ENCODE results near the gene TYRO3.
A peak's percentile ranks its signal among the peaks of the same experiment; 100 is the strongest.
"Not testable (repeated sequence)": the region's sequence is repeated elsewhere in the genome, so short reads cannot be mapped to it uniquely, and the experiment has no call there.

The TYRO3 gene

DNA sequence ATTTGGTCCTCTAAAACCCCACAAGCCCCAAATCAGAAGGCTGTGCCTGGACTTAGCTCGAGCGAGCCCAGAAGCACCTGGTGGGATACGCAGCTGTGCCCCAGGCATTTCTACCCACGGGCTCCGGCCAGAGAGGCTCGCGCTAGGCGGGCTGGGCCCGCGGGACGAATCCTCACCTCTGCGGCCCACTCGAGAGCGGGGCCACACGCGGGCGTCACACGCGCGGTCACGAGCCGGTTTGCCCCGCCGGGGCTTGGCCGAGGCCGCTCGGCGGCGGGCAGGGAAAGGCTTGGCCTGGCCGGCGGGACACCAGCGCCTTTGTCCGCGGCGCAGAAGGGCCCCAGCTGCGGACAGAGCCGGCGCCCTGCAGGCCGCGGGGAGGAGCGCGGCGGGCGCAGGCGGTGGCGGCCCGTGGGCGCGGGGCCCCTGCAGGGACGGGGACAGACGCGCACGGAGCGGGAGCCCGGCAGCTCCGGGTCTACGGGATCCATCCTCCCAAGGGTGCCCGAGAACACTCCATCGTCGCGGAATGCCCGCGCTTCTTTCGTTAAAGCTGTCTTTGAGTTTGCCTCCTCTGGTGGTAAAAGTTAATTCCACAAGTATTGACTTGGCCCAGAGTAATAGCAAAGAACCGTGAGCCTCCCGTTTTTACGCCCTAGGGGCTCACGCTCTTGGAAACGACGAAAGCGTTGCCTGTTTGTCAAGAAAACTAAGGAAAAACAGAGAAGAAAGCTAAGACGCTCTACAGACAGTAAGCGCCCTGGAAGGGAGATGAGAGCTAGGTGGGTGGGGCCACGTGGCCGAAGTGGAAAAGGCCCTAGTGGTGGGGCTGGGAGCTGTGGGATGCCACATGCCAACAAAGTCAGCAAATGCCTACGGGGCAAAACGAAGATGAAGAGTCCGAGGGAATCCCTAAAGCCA is 26.4 kb downstream of the TYRO3 start:
- DNase-seq (ENCODE audit: low read depth), result no peak
- in situ Hi-C loops (cut with HindIII; ENCODE audit: low sequenced_read_pairs), result no loop called here
- TF ChIP-seq, protein P1, sequence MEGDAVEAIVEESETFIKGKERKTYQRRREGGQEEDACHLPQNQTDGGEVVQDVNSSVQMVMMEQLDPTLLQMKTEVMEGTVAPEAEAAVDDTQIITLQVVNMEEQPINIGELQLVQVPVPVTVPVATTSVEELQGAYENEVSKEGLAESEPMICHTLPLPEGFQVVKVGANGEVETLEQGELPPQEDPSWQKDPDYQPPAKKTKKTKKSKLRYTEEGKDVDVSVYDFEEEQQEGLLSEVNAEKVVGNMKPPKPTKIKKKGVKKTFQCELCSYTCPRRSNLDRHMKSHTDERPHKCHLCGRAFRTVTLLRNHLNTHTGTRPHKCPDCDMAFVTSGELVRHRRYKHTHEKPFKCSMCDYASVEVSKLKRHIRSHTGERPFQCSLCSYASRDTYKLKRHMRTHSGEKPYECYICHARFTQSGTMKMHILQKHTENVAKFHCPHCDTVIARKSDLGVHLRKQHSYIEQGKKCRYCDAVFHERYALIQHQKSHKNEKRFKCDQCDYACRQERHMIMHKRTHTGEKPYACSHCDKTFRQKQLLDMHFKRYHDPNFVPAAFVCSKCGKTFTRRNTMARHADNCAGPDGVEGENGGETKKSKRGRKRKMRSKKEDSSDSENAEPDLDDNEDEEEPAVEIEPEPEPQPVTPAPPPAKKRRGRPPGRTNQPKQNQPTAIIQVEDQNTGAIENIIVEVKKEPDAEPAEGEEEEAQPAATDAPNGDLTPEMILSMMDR (IDR thresholded peaks at IDR 0.05; ENCODE audit: low read depth, low read length, missing control alignments), result peak; percentile 53
- H3K4me3 ChIP-seq (ENCODE audit: low read depth, low read length), result peak overlapping the region; percentile 32

DNA sequence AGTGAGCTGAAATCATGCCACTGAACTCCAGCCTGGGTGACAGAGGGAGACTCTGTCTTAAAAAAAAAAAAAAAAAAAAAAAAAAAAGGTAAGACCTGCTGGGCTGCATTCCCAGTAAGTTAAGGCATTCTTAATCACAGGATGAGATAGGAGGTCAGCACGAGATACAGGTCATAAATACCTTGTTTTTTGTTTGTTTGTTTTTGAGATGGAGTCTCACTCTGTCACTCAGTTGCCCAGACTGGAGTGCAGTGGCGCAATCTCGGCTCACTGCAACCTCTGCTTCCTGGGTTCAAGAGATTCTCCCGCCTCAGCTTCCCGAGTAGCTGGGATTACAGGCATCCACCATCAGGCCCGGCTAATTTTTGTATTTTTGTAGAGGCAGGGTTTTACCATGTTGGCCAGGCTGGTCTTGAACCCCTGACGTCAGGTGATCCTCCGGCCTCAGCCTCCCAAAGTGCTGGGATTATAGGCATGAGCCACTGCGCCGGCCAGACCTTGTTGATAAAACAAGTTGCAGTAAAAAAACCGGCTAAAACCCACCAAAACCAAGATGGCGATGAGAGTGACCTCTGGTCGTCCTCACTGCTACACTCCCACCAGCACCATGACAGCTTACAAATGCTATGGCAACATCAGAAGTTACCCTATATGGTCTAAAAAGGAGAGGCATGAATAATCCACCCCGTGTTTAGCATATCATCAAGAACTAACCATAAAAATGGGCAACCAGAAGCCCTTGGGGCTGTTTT is 27.7 kb downstream of the TYRO3 start:
- DNase-seq (ENCODE audit: low read depth); in situ Hi-C loops (cut with HindIII; ENCODE audit: low sequenced_read_pairs); H3K4me3 ChIP-seq (ENCODE audit: low read depth, low read length): not testable (repeated sequence)

DNA sequence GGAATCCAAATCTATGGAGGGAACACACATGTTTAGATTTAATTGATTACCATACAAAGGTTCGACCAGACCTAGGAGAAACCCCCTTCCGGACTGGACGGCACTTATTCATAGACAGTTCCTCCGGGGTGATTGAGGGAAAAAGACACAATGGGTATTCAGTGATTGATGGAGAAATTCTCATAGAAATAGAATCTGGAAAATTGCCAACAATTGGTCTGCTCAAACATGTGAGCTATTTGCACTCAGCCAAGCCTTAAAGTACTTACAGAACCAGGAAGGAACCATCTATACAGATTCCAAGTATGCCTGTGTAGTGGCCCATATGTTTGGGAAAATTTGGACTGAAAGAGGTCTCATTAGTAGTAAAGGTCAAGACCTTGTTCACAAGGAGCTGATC is 30.0 kb downstream of the TYRO3 start:
- DNase-seq (ENCODE audit: low read depth); in situ Hi-C loops (cut with HindIII; ENCODE audit: low sequenced_read_pairs): not testable (repeated sequence)

DNA sequence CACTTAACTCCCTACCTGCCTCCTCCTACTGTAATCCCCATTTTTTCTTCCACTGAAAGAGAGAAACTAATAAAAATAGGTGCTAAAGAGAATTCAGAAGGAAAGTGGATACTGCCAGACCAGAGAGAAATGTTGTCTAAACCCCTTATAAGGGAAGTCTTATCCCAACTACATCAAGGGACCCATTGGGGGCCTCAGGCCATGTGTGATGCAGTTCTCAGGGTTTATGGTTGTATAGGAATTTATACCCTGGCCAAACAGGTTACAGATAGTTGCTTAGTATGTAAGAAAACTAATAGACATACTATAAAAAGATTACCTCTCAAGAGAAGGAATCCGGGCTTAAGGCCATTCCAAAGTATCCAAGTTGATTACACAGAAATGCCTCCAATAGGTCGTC is 30.6 kb downstream of the TYRO3 start:
- in situ Hi-C loops (cut with HindIII; ENCODE audit: low sequenced_read_pairs), result not testable (repeated sequence)

More for the DNA sequence above, 30.0 kb downstream of the TYRO3 start:
- H3K4me3 ChIP-seq (ENCODE audit: low read depth, low read length), result not testable (repeated sequence)

DNA sequence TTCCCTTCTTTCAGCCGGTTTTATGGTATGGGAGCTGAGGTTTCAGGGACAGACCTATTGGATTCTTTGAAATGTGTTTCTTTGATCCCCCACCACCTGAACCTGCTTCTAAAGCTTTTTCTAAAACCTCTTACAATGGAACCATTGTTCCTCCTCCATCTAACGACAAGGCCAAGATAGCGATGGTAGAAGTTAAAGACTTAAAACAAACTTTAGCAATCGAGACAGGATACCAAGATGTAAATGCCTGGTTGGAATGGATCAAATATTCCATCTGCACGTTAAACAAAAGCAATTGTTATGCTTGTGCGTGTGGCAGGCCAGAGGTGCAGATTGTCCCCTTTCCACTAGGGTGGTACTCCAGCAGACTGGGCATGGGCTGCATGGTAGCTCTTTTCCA is 32.2 kb downstream of the TYRO3 start:
- DNase-seq (ENCODE audit: low read depth), result not testable (repeated sequence)

More for the DNA sequence above, 30.6 kb downstream of the TYRO3 start:
- H3K4me3 ChIP-seq (ENCODE audit: low read depth, low read length); DNase-seq (ENCODE audit: low read depth): not testable (repeated sequence)

DNA sequence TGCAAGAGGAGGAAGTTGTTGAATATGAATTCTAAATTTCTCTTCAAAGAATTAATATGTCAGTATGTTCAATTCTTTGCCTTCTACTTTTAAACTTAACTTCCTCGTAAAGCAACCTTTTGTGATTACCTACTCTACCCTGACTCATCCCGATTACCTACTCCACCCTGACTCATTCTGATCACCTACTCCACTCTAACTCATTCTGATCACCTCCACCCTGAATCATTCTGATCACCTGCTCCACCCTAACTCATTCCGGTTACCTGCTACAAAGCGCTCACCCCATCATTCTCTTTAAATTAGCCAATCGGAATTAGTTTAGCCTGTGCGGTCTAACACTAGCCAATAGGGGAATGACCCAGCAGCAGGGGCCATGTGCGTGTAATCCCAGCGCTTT is 33.7 kb downstream of the TYRO3 start:
- H3K4me3 ChIP-seq (ENCODE audit: low read depth, low read length); DNase-seq (ENCODE audit: low read depth); in situ Hi-C loops (cut with HindIII; ENCODE audit: low sequenced_read_pairs): not testable (repeated sequence)

More for the DNA sequence above, 32.2 kb downstream of the TYRO3 start:
- H3K4me3 ChIP-seq (ENCODE audit: low read depth, low read length); in situ Hi-C loops (cut with HindIII; ENCODE audit: low sequenced_read_pairs): not testable (repeated sequence)

DNA sequence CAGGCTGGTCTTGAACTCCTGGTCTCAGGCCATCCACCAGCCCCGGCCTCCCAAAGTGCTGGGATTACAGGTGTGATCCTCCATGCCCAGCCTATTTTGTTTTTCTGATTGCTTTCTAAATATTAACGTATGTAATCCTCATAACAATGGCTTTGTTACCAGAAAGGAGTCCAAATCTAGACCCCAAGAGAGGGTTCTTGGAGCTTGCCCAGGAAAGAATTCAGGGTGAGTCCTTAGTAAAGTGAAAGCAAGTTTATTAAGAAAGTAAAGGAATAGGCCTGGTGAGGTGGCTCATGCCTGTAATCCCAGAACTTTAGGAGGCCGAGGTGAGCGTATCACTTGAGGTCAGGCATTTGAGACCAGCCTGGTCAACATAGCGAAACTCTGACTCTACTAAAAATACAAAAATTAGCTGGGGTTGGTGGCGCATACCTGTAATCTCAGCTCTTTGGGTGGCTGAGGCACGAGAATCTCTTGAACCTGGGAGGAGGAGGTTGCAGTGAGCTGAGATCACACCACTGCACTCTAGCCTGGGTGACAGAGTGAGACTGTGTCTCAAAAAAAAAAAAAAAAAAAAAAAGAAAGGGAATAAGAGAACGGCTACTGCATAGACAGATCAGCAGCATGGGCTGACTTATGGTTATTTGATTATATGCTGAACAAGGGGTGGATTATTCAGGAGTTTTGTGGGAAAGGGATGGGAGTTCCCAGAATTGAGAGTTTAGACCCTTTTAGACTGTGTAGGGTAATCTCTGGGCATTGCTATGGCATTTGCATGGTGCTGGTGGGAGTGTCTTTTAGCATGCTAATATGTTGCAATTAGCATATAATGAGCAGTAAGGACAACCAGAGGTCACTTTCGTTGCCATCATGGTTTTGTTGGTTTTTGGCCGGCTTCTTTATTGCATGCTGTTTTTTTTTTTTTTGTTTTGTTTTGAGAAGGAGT is 36.1 kb downstream of the TYRO3 start:
- no peak for DNase-seq (ENCODE audit: low read depth)
- TF ChIP-seq, protein P1 (IDR thresholded peaks at IDR 0.05; ENCODE audit: low read depth, low read length, missing control alignments), result no peak
- no peak overlapping the region for H3K4me3 ChIP-seq (ENCODE audit: low read depth, low read length)
- in situ Hi-C loops (cut with HindIII; ENCODE audit: low sequenced_read_pairs), result no loop called here

DNA sequence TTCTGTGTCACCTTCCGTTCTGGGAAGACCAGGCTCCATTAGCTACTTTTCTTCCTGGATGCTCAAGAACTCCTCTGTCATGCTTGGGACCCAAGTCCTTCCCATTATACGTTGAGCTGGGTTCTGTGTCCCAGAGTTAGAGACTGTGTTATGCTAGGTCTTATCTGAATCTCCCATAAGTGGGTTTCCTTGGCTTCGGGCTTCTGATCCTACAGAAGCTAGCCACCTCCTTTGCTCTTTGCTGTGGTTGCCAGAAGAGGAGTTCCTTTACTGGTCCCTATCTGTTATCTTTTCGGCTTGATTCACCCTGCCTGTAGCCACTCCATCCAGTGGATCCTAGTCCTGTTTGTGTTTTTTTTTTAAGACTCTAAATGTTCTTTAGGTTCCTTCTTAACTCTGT is 38.0 kb downstream of the TYRO3 start:
- in situ Hi-C loops (cut with HindIII; ENCODE audit: low sequenced_read_pairs), result no loop called here
- H3K4me3 ChIP-seq (ENCODE audit: low read depth, low read length), result no peak overlapping the region
- no peak for DNase-seq (ENCODE audit: low read depth)
- TF ChIP-seq, protein P1 (IDR thresholded peaks at IDR 0.05; ENCODE audit: low read depth, low read length, missing control alignments), result no peak

All from astrocyte of the cerebellum (primary cell).